HEK293 (cell line): ENCODE results near the gene NET1.

Source experiments
- CTCF ChIP-seq: fragments of 450-650 bp; formaldehyde crosslinking; IDR thresholded peaks from 2 replicates; pipeline ENCODE4 v1.5.1; 2016; ENCODE audit warnings: missing biosample characterization, missing genetic modification characterization
- PATZ1 ChIP-seq: fragments of 450-650 bp; formaldehyde crosslinking; IDR thresholded peaks from 2 replicates; pipeline ENCODE4 v1.5.1; 2016; ENCODE audit warnings: missing biosample characterization, missing genetic modification characterization
- REPIN1 ChIP-seq: fragments of 450-650 bp; formaldehyde crosslinking; IDR thresholded peaks from 2 replicates; pipeline ENCODE4 v1.5.1; 2017; ENCODE audit warnings: missing biosample characterization, missing genetic modification characterization, low read depth
- TRIM28 ChIP-seq: IDR thresholded peaks from 2 replicates; pipeline ENCODE4 v1.6.1; 2011; ENCODE audit warnings: low read length, control low read depth, borderline replicate concordance
- YY1 ChIP-seq: fragments of 450-650 bp; formaldehyde crosslinking; IDR thresholded peaks from 2 replicates; pipeline ENCODE4 v1.5.1; 2018; ENCODE audit warnings: missing biosample characterization, missing genetic modification characterization
- ZBTB1 ChIP-seq: fragments of 450-650 bp; formaldehyde crosslinking; IDR thresholded peaks from 2 replicates; pipeline ENCODE4 v1.5.1; 2016; ENCODE audit warnings: missing biosample characterization, missing genetic modification characterization
- ZBTB17 ChIP-seq: fragments of 450-650 bp; formaldehyde crosslinking; IDR thresholded peaks from 2 replicates; pipeline ENCODE4 v1.5.1; 2016; ENCODE audit warnings: missing biosample characterization, missing genetic modification characterization
- ZBTB8A ChIP-seq: fragments of 450-650 bp; formaldehyde crosslinking; IDR thresholded peaks from 2 replicates; pipeline ENCODE4 v1.5.1; 2016; ENCODE audit warnings: missing biosample characterization, missing genetic modification characterization
- ZNF280D ChIP-seq: fragments of 450-650 bp; formaldehyde crosslinking; IDR thresholded peaks from 2 replicates; pipeline ENCODE4 v1.5.1; 2016; ENCODE audit warnings: missing biosample characterization, missing genetic modification characterization
- ZNF416 ChIP-seq: fragments of 450-650 bp; formaldehyde crosslinking; IDR thresholded peaks from 2 replicates; pipeline ENCODE4 v1.5.1; 2016; ENCODE audit warnings: missing biosample characterization, missing genetic modification characterization
- ZNF776 ChIP-seq: fragments of 450-650 bp; formaldehyde crosslinking; IDR thresholded peaks from 2 replicates; pipeline ENCODE4 v1.5.0; 2017; ENCODE audit warnings: missing biosample characterization, missing genetic modification characterization, borderline replicate concordance
- ZXDB ChIP-seq: fragments of 450-650 bp; formaldehyde crosslinking; IDR thresholded peaks from 2 replicates; pipeline ENCODE4 v1.5.1; 2016; ENCODE audit warnings: missing biosample characterization, missing genetic modification characterization

DNA sequence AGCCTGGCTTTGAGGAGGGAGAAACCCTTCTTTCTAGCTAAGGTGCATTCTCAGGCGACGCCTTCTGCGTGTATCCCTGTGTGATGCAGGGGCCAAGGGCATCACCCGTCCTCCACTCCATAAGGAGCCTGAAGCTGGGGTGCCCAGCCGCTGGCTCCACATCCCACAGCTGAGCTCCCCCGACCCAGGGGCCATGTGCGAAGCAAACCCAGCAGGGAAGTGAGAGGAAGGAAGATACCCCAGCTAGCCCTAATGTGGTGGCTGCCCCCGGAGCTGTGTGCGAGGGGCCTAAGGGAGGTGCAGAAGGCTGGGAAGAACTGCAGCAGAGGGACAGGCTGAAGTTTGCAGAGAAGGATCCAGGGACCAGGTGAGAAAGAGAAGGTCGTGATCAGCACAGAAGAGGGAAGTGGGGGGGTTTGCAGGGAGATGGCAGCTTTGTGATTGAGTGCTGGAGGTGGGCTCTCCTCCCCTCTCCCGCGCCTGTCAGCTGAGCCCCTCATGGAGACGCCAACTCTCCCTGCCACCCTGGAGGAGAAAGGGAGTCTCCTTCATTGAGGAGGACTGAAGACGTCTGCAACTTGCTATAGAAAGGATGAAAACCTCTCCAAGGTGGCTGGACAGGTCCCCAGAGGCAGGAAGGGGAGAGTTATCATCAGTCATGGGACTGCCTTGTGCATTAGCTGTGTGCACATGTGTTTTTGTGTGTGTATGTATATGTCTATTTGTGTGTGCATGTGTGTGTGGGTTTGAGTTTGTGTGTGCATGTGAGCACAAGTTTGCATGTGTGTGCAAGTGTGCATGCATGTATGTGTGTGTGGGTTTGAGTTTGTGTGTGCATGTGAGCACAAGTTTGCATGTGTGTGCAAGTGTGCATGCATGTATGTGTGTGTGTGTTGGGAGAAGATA, 90.5 kb downstream of the NET1 start:
- no peak for TF ChIP-seq YY1
- no peak for TF ChIP-seq CTCF (tag by site-specific recombination)
- TF ChIP-seq TRIM28, result no peak
- no peak for TF ChIP-seq ZBTB1 (tag by site-specific recombination)
- TF ChIP-seq REPIN1, result no peak
- no peak for TF ChIP-seq ZNF280D (tag by site-specific recombination)
- TF ChIP-seq PATZ1 (tag by site-specific recombination), result no peak
- TF ChIP-seq ZNF776, result no peak
- TF ChIP-seq ZXDB (tag by site-specific recombination), result no peak
- no peak for TF ChIP-seq ZNF416
- no peak for TF ChIP-seq ZBTB8A (tag by site-specific recombination)
- no peak for TF ChIP-seq ZBTB17 (tag by site-specific recombination)
